GM12874 (cell line): ENCODE measurements around the gene IFT57.
A peak's percentile ranks its signal among the peaks of the same experiment; 100 is the strongest.

Source experiments
- TF ChIP-seq, protein P1 (sequence below): IDR thresholded peaks from 2 replicates; pipeline ENCODE4 v1.5.1; 2011; ENCODE audit warnings: low read depth, mild to moderate bottlenecking, control low read depth, low read length, moderate library complexity; ENCODE audit not compliant: insufficient read depth

IFT57 gene

DNA sequence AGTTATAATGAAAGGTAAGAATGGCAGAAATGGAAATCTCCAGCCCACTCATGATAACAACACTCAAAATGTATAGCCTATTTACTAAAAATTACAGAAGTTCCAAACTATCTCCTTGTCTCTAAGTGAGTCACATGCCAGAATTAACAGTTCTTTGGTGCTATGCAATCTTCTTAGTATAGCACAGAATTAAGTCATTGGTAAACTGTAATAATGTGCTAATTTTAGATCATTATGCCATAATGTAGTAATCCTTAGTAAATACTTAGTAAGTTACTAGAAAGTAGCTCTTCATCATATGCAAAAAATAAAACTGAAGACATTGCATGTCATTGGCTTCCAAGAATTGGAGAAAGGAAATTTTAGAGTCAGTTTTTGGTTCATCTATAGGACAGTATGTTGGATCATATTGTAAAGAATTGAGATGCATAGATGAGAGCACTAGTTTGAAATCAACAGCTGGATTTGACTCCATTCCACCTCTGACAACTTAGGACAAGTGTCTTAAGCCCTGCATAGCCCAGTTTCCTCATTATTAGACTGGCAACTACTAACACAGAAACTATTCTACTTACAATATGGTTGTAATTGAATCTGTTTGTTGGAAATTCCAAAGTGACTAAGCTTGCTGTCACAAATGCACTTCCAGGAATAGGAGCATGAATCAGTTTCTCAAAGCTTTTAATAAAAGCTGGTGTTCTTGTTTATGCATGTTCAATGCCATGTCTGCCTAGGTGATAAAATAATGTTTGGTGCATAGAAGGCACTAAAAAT lies 91.3 kb downstream of the IFT57 start:
- TF ChIP-seq, protein P1, sequence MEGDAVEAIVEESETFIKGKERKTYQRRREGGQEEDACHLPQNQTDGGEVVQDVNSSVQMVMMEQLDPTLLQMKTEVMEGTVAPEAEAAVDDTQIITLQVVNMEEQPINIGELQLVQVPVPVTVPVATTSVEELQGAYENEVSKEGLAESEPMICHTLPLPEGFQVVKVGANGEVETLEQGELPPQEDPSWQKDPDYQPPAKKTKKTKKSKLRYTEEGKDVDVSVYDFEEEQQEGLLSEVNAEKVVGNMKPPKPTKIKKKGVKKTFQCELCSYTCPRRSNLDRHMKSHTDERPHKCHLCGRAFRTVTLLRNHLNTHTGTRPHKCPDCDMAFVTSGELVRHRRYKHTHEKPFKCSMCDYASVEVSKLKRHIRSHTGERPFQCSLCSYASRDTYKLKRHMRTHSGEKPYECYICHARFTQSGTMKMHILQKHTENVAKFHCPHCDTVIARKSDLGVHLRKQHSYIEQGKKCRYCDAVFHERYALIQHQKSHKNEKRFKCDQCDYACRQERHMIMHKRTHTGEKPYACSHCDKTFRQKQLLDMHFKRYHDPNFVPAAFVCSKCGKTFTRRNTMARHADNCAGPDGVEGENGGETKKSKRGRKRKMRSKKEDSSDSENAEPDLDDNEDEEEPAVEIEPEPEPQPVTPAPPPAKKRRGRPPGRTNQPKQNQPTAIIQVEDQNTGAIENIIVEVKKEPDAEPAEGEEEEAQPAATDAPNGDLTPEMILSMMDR: no peak

- TF ChIP-seq, protein P1: no peak
These were observed 92.0 kb downstream of the IFT57 start for GRCh38 chr3:108130236-108130635.

GRCh38 chr3:108127301-108127988 lies 94.8 kb downstream of the IFT57 start:
- TF ChIP-seq, protein P1: no peak

- TF ChIP-seq, protein P1: no peak
These were observed 95.9 kb downstream of the IFT57 start for GRCh38 chr3:108126348-108126747.

- TF ChIP-seq, protein P1: no peak
These were observed 96.6 kb downstream of the IFT57 start for GRCh38 chr3:108125550-108126071.

- TF ChIP-seq, protein P1: no peak
These were observed 97.1 kb downstream of the IFT57 start for GRCh38 chr3:108125153-108125543.

DNA sequence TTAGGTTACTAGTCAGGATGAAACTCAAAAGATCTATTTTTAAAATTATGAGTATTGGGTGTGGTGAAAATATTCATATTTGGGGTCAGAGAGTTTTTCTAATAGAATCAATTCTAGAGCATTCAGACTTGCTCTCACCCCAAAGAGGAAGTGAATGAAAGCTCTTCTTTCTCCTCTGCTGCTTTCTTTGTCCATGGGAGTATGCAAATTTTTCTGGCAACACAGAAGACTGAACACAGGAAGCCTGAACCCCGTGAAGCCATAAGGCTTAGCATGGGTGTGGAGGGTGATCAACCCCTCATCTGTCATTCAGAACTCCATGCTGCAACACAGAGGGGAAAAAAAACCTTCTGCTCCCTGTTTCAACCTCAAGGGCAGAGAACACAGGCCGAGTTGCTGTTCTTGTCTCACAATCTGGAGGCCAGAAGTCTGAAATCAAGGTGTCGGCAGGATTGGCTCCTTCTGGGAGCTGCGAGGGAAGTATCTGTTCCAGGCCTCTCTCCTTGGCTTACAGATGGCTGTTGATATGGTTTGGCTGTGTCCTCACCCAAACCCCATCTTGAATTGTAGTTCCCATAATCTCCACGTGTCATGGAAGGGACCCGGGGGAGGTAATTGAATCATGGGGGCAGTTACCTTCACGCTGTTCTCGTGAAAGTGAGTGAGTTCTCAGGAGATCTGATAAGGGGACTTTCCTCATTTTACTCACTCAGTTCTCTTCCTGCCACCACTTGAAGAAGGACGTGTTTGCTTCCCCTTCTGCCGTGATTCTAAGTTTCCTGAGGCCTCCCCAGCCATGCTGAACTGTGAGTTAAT lies 97.7 kb downstream of the IFT57 start:
- TF ChIP-seq, protein P1: 0 out of 2 replicates have a peak, but pooled peaks have one; percentile 1
